Testis (tissue), 2 donors: Measurements from ENCODE around the gene USF1.

Experiments
- POLR2A ChIP-seq: fragments of 450-650 bp; IDR thresholded peaks from one replicate; pipeline ENCODE4 v1.6.1; 2017; ENCODE audit warnings: antibody characterized with exemption, mild to moderate bottlenecking, moderate library complexity
- TF ChIP-seq, protein P1 (sequence below), 3 experiments: fragments of 450-650 bp in 2 of 3; fragments of 200-600 bp in 1 of 3; sonication (generic) in 1 of 3; IDR thresholded peaks; one replicate each; pipeline ENCODE4 v1.5.1; 2016 to 2019; ENCODE audit warnings: antibody characterized with exemption in 3 of 3, mild to moderate bottlenecking in 2 of 3, moderate library complexity in 1 of 3

DNA sequence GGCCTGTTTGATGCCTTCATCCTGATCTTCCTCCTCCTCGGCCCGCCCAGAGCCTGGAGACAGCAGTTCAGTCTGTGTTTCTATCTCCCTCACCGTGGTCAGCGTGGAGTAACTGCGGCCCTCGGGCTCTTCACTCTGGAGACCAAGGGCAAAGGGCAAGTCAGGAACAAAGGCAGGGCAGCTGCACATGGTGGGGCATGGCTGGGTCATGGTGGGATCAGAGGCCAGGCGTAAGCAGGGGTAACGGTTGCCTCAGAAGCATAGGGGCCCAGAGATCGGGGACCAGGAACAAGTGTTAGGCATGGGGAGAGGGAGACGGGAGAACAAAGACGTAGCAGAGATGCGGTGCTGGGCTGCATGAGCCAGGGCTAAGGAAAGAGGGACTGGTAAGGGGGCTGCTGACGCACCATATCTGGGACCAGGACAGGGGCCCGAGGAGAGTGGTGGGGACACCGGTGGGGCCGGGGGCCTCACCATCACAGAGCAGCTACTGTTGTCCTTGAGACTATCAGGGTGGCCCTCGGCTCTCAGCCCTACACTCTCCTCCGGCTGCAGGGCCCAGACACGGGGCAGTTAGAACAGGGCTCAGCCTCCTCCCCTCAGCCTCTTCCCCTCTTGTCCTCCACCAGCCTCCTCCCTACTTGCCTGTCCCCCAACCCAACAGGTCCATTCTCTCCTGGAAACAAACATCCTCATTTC is 27.1 kb upstream of the USF1 start:
- no peak for TF ChIP-seq POLR2A
- TF ChIP-seq, protein P1, sequence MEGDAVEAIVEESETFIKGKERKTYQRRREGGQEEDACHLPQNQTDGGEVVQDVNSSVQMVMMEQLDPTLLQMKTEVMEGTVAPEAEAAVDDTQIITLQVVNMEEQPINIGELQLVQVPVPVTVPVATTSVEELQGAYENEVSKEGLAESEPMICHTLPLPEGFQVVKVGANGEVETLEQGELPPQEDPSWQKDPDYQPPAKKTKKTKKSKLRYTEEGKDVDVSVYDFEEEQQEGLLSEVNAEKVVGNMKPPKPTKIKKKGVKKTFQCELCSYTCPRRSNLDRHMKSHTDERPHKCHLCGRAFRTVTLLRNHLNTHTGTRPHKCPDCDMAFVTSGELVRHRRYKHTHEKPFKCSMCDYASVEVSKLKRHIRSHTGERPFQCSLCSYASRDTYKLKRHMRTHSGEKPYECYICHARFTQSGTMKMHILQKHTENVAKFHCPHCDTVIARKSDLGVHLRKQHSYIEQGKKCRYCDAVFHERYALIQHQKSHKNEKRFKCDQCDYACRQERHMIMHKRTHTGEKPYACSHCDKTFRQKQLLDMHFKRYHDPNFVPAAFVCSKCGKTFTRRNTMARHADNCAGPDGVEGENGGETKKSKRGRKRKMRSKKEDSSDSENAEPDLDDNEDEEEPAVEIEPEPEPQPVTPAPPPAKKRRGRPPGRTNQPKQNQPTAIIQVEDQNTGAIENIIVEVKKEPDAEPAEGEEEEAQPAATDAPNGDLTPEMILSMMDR (IDR thresholded peaks at IDR 0.05), result no peak
